ENCODE data around the gene UBAC1. TPM values are rescaled to one million over a fixed set of nuclear protein-coding genes. Genes with fewer than 3 reads are reported as not detected.
"Not testable (repeated sequence)": the region's sequence is repeated elsewhere in the genome, so short reads cannot be mapped to it uniquely, and the experiment has no call there.

The UBAC1 gene
- total RNA-seq, 1 experiment from 2014 or later = 75.3 TPM

DNA sequence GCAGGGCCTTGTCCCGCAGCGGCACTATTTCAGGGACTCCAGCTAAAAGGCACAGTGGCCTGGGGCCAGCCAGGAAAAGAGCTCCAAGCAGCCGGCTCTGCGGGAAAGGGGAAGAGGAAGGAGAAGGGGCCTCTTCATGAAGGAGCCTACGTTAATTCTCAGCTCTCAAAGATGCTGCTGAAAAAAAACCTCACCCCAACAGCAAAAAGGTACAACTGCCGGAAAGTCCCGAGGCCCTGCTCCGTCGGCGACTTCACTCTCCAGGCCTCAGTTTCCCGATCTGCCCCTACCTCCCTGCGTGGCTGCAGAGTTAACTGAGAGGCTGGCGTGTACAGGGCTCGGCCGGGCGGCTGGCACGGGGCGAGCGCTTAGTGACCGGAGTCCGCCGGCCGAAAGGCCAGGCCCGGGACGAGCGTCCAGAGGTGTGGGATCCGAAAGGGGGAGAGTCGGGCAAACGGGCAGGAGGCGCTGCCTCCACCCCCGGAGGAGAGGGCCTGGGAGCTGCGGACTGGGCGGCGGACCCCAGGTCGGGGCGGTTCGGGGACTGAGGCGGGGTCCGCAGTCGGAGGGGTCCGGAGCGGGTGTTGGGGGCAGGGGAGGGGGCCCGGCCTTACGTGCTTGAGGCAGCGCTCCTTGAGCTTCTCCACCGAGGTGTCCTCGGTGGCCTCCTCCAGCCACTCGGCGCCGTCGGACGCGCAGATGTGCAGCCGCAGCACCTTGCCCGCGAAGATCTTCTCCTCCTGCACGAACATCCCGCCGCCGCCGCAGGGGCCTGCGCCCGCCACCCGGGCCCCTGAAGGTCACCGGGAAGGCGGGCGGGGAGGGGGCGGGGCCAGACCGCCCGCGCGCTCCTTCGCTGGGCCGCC, 529 bp downstream of the UBAC1 start:
- DNase-seq (ENCODE audit: low read depth) = peak; percentile 21

DNA sequence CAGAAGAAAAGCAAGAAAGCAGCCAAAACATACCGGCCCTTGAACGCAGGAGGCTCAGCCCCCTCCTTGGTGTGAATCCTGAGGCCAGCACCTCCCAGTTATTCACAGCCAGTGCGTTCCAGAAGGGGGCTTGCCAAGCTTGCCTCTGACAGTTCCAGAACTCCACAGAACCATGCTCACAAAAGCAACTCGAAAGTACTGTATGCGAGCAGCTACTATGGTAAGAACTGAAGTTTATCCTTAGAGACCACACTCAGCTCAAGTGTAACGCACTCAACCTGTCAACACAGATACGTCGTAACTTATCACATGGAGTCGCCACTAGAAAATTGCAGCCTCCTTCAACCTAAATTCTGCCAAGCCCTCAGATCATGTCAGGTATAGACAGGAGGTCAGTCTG, 1.4 kb downstream of the UBAC1 start:
- no peak for DNase-seq (ENCODE audit: low read depth)

DNA sequence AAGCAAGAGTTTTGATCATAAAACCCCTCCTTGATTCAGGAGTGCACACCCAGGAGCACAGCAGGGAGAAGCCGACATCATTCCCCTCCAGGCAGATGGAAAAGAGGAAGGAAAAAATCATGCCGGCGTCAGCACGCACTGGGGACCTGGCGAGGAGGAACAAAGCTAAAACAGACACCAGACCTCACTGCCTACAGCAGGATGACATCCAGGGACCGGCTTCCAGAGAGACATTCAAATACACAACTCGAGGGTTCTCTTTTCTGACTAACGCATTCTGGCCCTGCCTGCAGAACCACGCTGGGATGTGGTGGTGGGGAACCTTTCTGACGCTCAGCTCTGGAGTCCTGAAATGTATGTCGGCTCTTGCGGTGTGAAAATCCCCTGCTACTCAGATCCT, 2.7 kb downstream of the UBAC1 start:
- no peak for DNase-seq (ENCODE audit: low read depth)

DNA sequence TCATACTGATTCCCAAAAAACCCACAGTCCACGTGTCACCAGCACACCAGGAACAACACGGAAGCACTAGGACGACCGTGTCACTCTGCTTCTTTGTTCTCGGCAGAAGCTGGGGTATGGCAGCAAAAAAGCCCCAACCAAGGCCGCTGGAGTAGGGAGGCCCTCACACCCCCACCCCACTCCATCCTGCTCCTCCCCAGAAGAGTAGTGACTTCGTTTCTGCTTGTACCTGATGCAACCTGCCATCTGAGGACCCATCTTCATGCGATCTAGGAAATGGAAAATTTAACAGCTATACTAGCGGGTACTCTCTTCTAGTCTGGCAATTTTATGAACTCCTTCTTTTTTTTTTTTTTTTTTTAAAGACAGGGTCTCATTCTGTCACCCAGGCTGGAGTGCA, 3.7 kb downstream of the UBAC1 start:
- DNase-seq (ENCODE audit: low read depth) = no peak

DNA sequence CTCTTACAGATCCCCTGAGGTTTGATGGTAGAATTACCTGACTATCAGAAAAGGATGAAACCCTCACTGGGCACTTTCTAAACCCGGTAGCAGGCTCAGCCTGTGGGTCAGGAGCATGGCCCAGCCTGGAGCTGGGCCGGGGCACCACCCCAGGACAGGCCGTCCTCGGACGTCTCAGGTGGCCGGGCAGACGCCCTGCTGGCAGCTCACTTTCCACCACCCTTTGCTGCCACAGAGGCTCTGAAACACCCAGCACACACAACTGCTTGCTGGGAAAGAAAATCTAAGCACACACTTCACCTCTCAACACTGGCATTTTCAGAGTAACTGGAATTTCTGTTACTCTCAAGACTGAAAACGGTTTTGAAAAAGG, 4.4 kb downstream of the UBAC1 start:
- no peak for DNase-seq (ENCODE audit: low read depth)

DNA sequence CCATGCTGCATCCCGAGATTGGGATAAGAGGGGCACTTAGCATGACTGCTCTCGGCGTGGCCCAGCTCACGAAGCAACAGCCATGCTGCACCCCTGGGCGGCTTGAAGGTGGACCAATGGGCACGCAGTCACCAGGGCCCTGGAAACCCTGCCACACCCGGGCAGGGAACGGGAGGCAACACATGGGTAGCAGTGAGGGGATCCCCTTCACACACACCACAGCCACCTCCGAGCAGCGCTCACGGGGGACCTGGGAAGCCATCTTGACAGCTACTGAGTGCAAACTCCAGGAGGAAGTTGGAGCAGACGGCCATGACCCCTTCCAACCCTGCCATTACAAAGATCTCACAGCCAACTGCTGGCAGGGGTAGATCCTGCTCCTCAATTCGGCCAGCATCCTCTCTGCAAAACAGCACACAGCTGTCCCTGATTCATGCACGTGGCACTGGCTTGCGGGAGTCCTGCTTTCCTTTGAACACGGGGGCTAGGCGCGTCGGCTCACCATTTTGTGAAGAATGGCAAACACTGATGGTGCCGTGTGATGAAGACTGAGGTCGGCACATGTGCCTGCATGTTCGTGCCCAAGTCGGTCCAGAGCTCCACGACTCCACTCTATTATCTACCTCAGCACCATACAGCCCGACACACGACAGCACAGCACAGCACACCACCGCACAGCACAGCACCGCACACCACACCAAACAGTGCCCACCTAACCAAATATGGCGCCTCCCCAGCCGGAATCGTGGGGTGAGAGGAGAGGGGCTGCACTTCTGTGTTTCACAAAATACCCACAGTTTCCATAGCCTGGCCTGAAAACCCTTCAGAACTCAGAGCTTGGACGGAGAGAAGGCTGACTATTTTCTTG, 5.0 kb downstream of the UBAC1 start:
- DNase-seq (ENCODE audit: low read depth) = no peak

DNA sequence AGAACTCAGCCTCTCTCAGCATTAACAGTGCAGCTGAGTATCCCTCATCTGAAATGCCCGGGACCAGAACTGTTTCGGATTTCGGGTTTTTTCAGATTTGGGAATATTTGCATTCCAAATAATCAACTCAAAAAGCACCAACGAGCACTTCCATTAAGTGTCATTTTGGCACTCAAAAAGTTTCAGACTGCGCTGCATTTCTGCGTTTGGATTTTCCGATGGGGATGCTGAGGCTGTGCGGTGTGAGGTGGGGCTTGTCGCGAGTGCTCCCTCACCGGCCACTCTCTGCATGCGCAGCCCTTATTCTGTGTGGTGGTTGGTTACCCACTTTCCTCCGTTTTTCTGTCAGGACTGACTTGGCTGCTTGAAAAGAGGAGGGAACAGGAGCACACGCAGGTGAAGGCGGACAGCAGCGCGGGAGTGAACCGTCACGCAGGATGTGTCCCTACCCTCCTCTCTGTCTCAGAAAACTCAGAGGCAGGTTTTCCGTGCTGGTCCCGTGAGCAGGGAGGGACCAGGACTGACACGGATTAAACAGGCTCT, 8.4 kb downstream of the UBAC1 start:
- DNase-seq (ENCODE audit: low read depth) = no peak

DNA sequence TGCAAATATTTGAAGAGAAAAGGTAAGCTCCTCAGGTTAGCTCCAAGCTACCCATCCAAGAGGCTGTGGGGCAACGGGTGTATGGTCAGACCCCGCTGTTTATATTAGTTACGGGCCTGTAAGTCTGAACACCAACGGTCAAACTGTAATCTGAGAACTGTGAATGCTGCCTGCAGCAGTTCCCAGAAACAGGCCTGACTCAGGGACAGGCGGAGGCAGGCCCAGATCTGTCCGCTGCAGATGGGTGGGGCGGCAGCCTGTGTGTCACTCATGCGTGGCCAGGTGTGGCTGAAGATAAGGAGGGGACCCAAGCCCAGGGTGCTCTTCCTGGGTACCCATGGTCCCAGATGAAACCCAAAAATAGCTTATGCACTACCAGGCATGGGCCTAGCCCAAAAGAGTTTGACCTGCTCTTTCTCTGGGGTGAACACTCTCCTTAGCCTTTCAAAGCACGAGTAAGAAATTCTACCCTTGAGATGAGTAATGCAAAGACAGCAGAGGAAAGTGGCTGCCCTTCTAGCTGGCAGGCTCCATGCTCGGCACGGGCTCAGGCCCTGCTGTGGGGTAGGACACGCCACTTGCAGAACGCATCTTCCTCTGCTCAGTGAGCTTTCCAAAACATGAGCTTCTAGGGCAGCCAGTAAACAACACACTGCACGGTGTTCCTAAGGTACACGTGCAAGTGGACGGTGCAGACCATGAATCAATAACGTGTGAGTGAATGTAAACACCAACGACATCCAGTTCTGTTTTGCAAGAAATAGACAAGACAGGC, 9.1 kb downstream of the UBAC1 start:
- peak; percentile 93 for DNase-seq (ENCODE audit: low read depth)

DNA sequence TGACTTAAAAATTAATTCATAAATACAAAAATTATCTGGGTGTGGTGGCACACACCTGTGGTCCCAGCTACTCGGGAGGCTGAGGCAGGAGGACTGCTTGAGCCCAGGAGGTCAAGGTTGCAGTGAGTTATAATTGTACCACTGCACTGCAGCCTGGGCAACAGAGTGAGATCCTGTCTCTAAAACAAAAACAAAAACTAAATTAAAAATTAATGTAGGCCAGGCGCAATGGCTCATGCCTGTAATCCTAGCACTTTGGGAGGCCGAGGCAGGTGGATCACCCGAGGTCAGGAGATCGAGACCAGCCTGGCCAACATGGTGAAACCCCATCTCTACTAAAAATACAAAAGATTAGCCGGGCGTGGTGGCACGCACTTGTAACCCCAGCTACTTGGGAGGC, 9.9 kb downstream of the UBAC1 start:
- DNase-seq (ENCODE audit: low read depth) = not testable (repeated sequence)

DNA sequence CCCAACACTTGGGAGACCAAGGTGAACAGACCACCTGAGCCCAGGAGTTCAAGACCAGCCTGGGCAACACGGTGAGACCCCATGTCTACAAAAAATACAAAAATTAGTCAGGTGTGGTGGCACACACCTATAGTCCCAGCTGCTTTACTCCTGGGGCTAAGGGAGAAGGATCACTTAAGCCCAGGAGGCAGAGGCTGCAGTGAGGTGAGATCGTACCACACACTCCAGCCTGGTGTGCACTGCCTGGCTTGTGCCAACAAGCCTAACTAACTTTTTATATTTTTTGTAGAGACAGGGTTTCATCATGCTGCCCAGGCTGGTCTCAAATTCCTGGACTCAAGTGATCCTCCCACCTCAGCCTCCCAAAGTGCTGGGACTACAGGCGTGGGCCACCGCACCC, 10.3 kb downstream of the UBAC1 start:
- DNase-seq (ENCODE audit: low read depth) = not testable (repeated sequence)

DNA sequence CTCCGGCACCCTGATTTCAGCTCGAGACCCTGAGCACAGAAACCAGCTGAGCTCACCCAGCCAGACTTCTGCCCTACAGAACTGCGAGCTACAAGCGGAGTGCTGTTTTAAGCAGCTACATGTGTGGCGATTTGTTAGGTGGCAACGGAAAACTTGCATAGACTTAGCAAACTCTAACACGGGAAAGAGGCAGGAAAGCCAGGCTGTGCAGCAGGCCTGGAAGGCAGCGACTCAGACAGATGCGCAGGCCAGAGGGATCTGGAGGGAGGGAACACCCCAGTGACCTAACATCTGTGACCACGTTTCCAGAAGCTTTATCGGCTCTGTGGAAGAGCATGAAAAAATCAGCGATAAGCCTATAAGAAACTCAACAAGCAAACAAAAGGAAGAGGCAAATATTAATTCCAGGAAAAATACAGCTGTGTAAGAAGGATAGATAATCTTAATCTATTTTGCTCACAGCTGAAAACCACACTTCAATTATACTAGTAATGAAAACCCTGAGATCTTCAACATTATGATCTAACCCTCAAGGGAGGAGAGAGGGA, 11.0 kb downstream of the UBAC1 start:
- peak; percentile 14 for DNase-seq (ENCODE audit: low read depth)

DNA sequence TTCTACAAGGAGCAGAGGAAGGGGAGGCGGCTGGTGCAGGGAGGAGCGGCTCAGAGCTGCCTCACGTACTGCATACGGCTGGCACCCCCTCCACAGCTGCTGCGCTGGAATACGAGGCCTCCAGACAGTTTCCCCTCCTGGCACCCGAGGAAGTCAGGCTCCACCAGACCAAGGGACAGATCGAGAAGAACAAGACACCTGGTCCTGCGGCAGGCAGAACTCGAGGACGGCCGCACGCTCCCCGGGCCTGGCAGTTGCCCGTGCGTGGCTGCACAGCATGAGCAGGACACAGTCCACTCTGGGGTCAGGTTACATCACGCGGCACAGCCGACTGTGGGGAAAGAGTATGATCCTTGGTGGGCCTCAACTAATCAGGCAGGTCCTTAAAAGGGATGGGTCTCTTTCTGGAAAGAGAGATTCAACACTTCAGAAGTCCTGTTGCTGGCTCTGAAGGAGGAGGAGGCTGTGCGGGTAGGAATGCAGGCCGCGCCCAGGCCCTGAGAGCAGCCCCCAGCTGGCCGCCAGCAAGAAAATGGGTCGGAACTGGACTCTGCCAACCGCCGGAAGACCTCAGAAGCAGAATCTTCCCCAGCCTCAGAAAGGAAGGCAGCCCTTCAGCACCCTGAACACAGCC, 11.6 kb downstream of the UBAC1 start:
- DNase-seq (ENCODE audit: low read depth) = no peak

DNA sequence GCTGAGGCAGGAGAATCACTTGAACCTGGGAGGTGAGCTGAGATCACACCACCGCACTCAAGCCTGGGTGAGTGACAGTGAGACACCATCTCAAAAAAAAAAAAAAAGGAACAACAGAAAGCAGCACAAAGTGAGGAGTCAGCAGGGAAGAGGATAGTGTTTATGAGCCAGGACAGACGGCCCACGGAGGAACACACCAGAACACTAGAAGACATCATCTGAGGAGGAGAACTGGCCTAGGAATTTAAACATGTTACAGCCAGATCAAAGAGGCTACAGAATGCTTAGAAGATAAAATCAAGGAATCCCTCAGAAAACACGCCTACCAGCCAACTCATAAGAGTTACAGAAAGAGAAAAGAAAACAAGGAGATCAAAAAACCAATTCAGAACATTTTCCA, 12.2 kb downstream of the UBAC1 start:
- DNase-seq (ENCODE audit: low read depth) = no peak

DNA sequence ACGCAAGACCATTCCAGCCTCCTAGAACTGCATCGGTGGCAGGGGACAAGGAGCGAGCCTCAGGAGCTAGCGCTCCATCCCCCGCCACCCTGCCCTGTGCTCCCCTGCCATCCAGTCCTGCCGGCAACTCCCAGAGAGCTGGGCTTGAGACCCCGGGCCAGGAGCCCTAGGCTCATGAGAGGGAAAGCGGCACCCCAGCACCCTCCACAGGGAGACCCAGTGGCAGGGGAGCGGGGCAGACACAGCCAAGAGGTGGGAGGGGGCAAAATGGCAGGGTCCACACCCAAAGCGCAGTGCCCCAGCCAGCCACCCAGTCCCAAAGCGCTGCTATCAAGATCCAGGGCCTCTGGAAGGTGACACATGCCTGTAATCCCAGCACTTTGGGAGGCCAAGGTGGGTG, 12.7 kb downstream of the UBAC1 start:
- DNase-seq (ENCODE audit: low read depth) = no peak

DNA sequence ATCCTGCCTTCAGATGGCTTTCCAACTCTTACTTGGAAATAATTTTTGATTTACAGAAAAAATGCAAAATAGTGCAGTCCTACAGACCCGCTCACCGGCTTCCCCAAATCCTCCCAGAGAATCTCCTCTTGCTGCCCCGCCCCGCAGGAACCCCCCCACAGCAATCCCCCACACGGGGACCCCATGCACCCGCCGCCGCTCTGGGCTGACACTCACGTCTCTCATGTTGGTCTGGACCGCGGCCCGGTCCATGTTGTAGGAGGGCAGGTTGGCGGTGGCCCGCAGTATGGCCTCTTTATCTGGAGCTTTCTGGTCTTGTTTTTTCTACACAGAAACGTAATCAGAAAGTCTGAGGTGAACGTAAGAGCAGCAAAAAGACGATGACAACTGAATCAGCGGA, 13.6 kb downstream of the UBAC1 start:
- DNase-seq (ENCODE audit: low read depth) = no peak

DNA sequence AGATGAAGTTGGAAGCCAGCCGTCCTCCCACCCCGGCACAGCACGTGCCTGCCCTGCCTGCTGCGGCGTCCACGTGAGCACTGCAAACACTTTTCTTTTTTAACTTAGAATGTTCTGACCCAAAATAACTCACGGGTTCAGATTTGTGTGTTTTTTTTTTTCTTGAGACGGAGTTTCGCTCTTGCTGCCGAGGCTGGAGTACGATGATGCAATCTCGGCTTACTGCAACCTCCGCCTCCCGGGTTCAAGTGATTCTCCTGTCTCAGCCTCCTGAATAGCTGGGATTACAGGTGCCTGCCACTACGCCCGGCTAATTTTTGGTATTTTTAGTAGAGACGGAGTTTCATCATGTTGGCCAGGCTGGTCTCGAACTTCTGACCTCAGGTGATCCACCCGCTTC, 14.1 kb downstream of the UBAC1 start:
- not testable (repeated sequence) for DNase-seq (ENCODE audit: low read depth)

DNA sequence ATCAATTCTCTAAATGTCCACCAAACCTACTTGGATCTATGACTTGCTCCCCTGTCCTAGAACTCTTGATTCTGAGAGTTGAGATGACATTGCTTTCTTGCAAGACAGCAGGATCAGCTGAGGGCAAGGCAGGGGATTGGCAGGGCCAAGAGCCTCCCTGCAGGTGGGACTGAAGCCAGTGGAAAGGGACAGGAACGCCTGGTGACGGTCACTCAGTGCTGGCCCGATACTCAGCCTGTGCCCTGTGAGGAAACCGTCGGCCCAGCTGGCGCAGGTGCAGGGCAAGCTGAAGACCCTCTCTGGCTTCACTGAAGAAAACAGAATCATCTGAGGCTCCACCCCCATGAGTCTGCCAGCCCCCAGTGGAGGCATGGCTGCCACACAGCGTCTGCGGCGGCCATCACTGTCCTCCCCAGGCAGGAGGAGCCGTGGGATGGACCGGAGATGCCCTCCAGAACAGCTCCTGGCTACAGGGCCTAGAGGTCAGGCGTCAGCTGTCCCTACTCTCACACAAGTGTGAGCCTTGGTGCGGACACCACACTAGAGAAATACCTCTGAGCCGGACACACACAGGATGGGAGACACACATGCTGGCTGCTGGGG, 14.7 kb downstream of the UBAC1 start:
- DNase-seq (ENCODE audit: low read depth) = no peak

DNA sequence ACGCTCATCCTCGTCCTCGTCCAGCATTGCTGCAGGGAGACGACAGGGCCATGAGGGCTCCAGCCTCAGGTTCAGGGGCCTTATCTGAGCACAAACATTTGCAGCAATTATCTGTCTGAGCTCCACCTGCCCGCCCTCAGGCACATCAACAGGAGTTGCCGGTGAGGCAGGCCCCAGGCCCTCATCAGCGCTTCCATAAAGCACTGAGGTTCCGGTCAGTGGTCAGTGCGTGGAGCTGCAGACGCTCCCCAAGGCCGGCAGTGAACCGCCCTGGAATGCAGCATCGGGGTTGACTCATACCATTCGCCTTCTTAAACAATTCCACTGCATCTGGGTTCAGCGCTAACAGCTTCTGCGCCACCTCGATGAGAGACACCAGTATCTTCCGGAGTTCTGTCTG, 15.2 kb downstream of the UBAC1 start:
- no peak for DNase-seq (ENCODE audit: low read depth)

DNA sequence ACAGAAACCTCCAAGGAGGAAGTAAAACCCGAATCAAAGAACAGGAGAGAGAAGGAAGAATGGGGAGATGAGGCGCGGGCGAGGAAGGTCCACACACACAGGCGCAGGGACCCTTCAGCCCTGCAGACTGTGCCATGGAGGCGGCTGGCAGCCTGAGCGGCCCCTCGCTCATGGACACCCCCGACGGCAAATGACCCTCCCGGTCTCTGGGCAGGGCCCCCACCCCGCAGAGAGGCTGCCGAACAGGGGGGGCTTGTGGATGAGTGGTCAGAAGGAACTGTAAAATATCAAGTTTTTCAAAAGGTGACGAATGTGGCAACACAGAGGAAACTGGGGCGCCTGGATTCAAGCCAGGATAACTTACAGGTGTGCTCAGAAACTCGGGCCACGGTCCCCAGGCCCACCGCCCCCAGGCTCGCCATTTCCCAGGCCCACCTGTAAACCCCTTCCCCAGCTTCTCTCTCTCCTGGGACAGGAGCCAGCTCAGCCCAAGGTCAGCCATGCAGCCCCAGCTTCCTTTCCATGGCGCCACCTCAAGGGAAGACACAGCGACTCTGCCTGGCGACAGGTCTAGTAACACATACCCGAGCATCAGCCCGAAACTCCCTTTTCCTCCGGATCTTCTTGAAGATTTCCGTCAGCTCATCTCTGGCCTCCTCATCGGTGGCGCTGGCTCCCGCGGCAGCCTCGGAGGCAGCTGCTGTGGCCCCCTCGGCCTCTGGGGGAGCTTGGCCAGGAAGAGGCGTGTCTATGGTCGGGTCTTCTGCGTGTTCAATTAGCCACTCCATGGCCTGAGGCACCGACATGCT, 16.5 kb downstream of the UBAC1 start:
- no peak for DNase-seq (ENCODE audit: low read depth)

DNA sequence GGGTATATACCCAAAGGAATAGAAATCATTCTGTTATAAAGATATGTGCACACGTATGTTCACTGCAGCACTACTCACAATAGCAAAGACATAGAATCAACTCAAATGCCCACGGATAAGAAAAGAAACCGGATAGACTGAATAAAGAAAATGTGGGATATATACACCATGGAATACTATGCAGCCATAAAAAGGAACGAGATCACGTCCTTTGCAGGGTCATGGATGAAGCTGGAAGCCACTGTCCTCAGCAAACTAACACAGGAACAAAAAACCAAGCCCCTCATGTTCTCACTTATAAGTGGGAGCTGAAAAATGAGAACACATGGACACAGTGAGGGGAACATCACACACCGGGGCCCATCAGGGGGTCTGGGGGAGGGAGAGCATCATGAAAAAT, 17.6 kb downstream of the UBAC1 start:
- not testable (repeated sequence) for DNase-seq (ENCODE audit: low read depth)
